HG03565 (cell line): ENCODE results near the gene QDPR.

ENCODE experiments used
- ATAC-seq: cut with Tn5 transposase; IDR thresholded peaks from one replicate; pipeline ENCODE4 v1.9.1; 2021; ENCODE audit warnings: mild to moderate bottlenecking, moderate library complexity; ENCODE audit not compliant: unreplicated experiment

Gene QDPR

GRCh38 chr4:17436750-17437090 lies 75.2 kb downstream of the QDPR start:
- ATAC-seq: no peak
